Measurements from ENCODE around the gene ARHGAP25. TPM values are rescaled to one million over a fixed set of nuclear protein-coding genes. Genes with fewer than 3 reads are reported as not detected.

The ARHGAP25 gene
- total and polyA plus RNA-seq, 9 donors: 8.5 to 30.5 (median 13.0) TPM

DNA sequence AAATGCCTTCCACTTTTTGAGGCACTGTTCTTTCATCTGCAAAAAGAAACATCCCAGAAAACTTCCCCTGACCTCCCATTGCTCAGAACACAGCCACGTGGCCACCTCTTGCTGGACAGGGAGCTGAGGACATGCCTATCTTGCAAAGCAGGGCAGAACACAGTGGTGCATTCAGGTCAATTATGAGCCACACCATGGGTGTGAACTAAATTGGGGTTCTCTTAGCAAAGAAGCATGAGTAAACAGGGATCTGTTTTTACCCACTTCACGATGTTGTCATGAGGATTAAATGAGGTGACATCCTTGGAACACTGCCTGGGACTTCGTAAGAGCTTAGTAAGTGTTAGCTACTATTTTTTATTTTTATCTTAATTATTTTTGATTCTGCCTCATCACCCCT lies 111.5 kb downstream of the ARHGAP25 start:
- Histone ChIP-seq H3K4me3 (no peak overlapping the region), H3K27me3 (no peaks in the 10 kb centered on the region), H3K27ac (no peak overlapping the region), H3K36me3 (no peaks in the 10 kb centered on the region), H3K4me1 (ENCODE audit: insufficient read depth) (no peaks in the 10 kb centered on the region), H3K9me3 (no peaks in the 10 kb centered on the region)
- DNase-seq: no peak
- intact Hi-C loops (cut with DNase I): no loop called here
- 69 to 85% (median 73%) methylated on average over 3 of the region's 3 CpGs for WGBS, 3 donors
- TF ChIP-seq EP300 (IDR thresholded peaks at IDR 0.05): no peak
- TF ChIP-seq POLR2A (IDR thresholded peaks at IDR 0.05): no peak
- TF ChIP-seq, protein P1, sequence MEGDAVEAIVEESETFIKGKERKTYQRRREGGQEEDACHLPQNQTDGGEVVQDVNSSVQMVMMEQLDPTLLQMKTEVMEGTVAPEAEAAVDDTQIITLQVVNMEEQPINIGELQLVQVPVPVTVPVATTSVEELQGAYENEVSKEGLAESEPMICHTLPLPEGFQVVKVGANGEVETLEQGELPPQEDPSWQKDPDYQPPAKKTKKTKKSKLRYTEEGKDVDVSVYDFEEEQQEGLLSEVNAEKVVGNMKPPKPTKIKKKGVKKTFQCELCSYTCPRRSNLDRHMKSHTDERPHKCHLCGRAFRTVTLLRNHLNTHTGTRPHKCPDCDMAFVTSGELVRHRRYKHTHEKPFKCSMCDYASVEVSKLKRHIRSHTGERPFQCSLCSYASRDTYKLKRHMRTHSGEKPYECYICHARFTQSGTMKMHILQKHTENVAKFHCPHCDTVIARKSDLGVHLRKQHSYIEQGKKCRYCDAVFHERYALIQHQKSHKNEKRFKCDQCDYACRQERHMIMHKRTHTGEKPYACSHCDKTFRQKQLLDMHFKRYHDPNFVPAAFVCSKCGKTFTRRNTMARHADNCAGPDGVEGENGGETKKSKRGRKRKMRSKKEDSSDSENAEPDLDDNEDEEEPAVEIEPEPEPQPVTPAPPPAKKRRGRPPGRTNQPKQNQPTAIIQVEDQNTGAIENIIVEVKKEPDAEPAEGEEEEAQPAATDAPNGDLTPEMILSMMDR (IDR thresholded peaks at IDR 0.05): no peak

DNA sequence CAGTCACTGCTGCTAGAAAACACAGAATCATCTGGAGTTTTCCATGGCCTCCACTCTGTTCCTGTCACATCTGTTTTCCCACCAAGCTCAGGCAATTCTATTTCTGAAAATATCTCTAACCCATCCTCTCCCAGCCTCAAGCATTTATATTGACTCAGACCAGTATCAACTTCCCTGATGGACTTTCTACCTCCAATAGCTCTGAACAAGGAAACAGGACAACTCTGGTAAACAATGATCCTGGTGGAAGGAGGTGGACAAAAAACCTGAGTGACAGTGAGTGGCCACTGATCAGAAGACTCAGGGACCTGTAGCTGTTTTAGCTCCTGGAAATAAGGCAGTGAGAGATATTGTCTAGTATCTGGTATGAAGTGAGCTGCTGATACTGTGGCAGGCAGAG lies 113.1 kb downstream of the ARHGAP25 start:
- Histone ChIP-seq H3K4me1 (ENCODE audit: insufficient read depth) (no peaks in the 10 kb centered on the region), H3K36me3 (no peaks in the 10 kb centered on the region), H3K27ac (no peak overlapping the region), H3K27me3 (no peaks in the 10 kb centered on the region), H3K4me3 (no peak overlapping the region), H3K9me3 (no peaks in the 10 kb centered on the region)
- no peak for TF ChIP-seq POLR2A (IDR thresholded peaks at IDR 0.05)
- TF ChIP-seq EP300 (IDR thresholded peaks at IDR 0.05): no peak
- TF ChIP-seq, protein P1 (IDR thresholded peaks at IDR 0.05): no peak
- intact Hi-C loops (cut with DNase I): no loop called here
- DNase-seq: no peak

DNA sequence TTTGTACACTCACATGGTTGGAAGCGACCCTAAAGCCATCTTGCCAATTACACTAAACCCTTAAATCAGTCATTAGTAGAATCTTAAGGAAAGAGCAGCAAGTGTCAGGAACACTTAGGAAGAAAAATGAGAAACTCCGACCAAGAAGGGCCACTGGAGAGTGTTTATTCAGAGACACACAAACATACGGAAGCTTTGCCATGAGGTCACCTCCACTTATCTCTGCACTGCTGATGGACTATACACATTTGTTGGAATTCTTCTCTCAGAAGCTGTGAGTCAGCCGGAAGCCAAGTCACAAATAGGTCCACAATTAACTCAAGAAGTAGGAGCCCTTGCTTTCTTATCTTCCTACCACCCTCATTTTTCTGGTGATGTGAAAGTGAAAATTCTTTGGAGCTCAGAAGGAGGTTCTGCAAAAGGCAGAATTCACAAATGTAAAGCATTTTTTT lies 115.0 kb downstream of the ARHGAP25 start:
- no peaks in the 10 kb centered on the region for H3K27me3 ChIP-seq
- TF ChIP-seq EP300 (IDR thresholded peaks at IDR 0.05): no peak
- TF ChIP-seq, protein P1 (IDR thresholded peaks at IDR 0.05): no peak
- no peak for TF ChIP-seq POLR2A (IDR thresholded peaks at IDR 0.05)
- no peaks in the 10 kb centered on the region for H3K4me1 ChIP-seq (ENCODE audit: insufficient read depth)
- 59 to 67% (median 65%) methylated on average over 4 of the region's 4 CpGs for WGBS, 3 donors
- no peaks in the 10 kb centered on the region for H3K9me3 ChIP-seq
- DNase-seq: no peak
- intact Hi-C loops (cut with DNase I): no loop called here
- H3K27ac ChIP-seq: no peak overlapping the region
- no peaks in the 10 kb centered on the region for H3K36me3 ChIP-seq
- no peak overlapping the region for H3K4me3 ChIP-seq

GRCh38 chr2:68850524-68850923 lies 115.9 kb downstream of the ARHGAP25 start:
- H3K36me3 ChIP-seq: no peaks in the 10 kb centered on the region
- H3K4me1 ChIP-seq (ENCODE audit: insufficient read depth): no peaks in the 10 kb centered on the region
- H3K9me3 ChIP-seq: no peaks in the 10 kb centered on the region
- H3K27me3 ChIP-seq: no peaks in the 10 kb centered on the region
- intact Hi-C loops (cut with DNase I): no loop called here
- WGBS, 3 donors: 89 to 91% (median 90%) methylated on average over 3 of the region's 3 CpGs
- H3K27ac ChIP-seq: no peak overlapping the region
- no peak overlapping the region for H3K4me3 ChIP-seq
- no peak for DNase-seq
- TF ChIP-seq, protein P1 (IDR thresholded peaks at IDR 0.05): no peak
- no peak for TF ChIP-seq POLR2A (IDR thresholded peaks at IDR 0.05)

- no peak for TF ChIP-seq POLR2A (IDR thresholded peaks at IDR 0.05)
- no peak for TF ChIP-seq EP300 (IDR thresholded peaks at IDR 0.05)
- TF ChIP-seq, protein P1 (IDR thresholded peaks at IDR 0.05): no peak
- no peaks in the 10 kb centered on the region for H3K9me3 ChIP-seq
- WGBS, 3 donors: 23 to 41% (median 26%) methylated on average over 2 of the region's 2 CpGs
- intact Hi-C loops (cut with DNase I): no loop called here
- no peaks in the 10 kb centered on the region for H3K4me1 ChIP-seq (ENCODE audit: insufficient read depth)
- H3K27ac ChIP-seq: no peak overlapping the region
- H3K36me3 ChIP-seq: no peaks in the 10 kb centered on the region
- H3K27me3 ChIP-seq: no peaks in the 10 kb centered on the region
- DNase-seq: no peak
- H3K4me3 ChIP-seq: no peak overlapping the region
Measured at GRCh38 chr2:68853035-68853434, 118.4 kb downstream of the ARHGAP25 start.
